Measurements from ENCODE around the gene SEMA5B. TPM values are rescaled to one million over a fixed set of nuclear protein-coding genes. Genes with fewer than 3 reads are reported as not detected.

The SEMA5B gene
- total RNA-seq, 1 donor from 2014 or later = 4.2 TPM

- Mint-ChIP-seq H3K4me1 (ENCODE audit: low read depth) (no peaks in the 10 kb centered on the region), H3K27me3 (peaks cover 32% of the 10 kb centered on the region), H3K4me3 (ENCODE audit: low read depth) (no peak overlapping the region), H3K27ac (no peak overlapping the region), H3K36me3 (ENCODE audit: insufficient read depth) (no peaks in the 10 kb centered on the region), H3K9me3 (ENCODE audit: low read depth) (no peaks in the 10 kb centered on the region)
- no peak for TF ChIP-seq CTCF (IDR thresholded peaks at IDR 0.05; ENCODE audit: unreplicated experiment)
- no peak for DNase-seq (ENCODE audit: low spot score, unreplicated experiment)
Measured at GRCh38 chr3:122967356-122967755, 60.2 kb downstream of the SEMA5B start.

- Mint-ChIP-seq H3K27ac (no peak overlapping the region), H3K4me3 (ENCODE audit: low read depth) (no peak overlapping the region), H3K27me3 (peaks cover 41% of the 10 kb centered on the region), H3K36me3 (ENCODE audit: insufficient read depth) (no peaks in the 10 kb centered on the region), H3K9me3 (ENCODE audit: low read depth) (no peaks in the 10 kb centered on the region), H3K4me1 (ENCODE audit: low read depth) (no peaks in the 10 kb centered on the region)
- TF ChIP-seq CTCF (IDR thresholded peaks at IDR 0.05; ENCODE audit: unreplicated experiment) = no peak
- DNase-seq (ENCODE audit: low spot score, unreplicated experiment) = no peak
Measured at GRCh38 chr3:122966045-122966444, 61.5 kb downstream of the SEMA5B start.

GRCh38 chr3:122964811-122965210 is 62.8 kb downstream of the SEMA5B start:
- Mint-ChIP-seq H3K9me3 (ENCODE audit: low read depth) (no peaks in the 10 kb centered on the region), H3K27ac (no peak overlapping the region), H3K4me3 (ENCODE audit: low read depth) (no peak overlapping the region), H3K36me3 (ENCODE audit: insufficient read depth) (no peaks in the 10 kb centered on the region), H3K27me3 (peaks cover 45% of the 10 kb centered on the region), H3K4me1 (ENCODE audit: low read depth) (no peaks in the 10 kb centered on the region)
- no peak for DNase-seq (ENCODE audit: low spot score, unreplicated experiment)
- TF ChIP-seq CTCF (IDR thresholded peaks at IDR 0.05; ENCODE audit: unreplicated experiment) = no peak

GRCh38 chr3:122962149-122962548 is 65.4 kb downstream of the SEMA5B start:
- Mint-ChIP-seq H3K27ac (no peak overlapping the region), H3K9me3 (ENCODE audit: low read depth) (no peaks in the 10 kb centered on the region), H3K4me1 (ENCODE audit: low read depth) (no peaks in the 10 kb centered on the region), H3K36me3 (ENCODE audit: insufficient read depth) (no peaks in the 10 kb centered on the region), H3K4me3 (ENCODE audit: low read depth) (no peak overlapping the region), H3K27me3 (peaks cover 49% of the 10 kb centered on the region)
- no peak for TF ChIP-seq CTCF (IDR thresholded peaks at IDR 0.05; ENCODE audit: unreplicated experiment)
- no peak for DNase-seq (ENCODE audit: low spot score, unreplicated experiment)

- H3K36me3 Mint-ChIP-seq (ENCODE audit: insufficient read depth) = no peaks in the 10 kb centered on the region
- no peak overlapping the region for H3K27ac Mint-ChIP-seq
- H3K4me1 Mint-ChIP-seq (ENCODE audit: low read depth) = no peaks in the 10 kb centered on the region
- no peak for DNase-seq (ENCODE audit: low spot score, unreplicated experiment)
- TF ChIP-seq CTCF (IDR thresholded peaks at IDR 0.05; ENCODE audit: unreplicated experiment) = no peak
- peaks cover 54% of the 10 kb centered on the region for H3K27me3 Mint-ChIP-seq
- H3K4me3 Mint-ChIP-seq (ENCODE audit: low read depth) = no peak overlapping the region
- no peaks in the 10 kb centered on the region for H3K9me3 Mint-ChIP-seq (ENCODE audit: low read depth)
Measured at GRCh38 chr3:122961146-122961545, 66.4 kb downstream of the SEMA5B start.
